ENCODE data around the gene MYOCD.
"Not testable (repeated sequence)": the region's sequence is repeated elsewhere in the genome, so short reads cannot be mapped to it uniquely, and the experiment has no call there.

MYOCD gene, protein sequence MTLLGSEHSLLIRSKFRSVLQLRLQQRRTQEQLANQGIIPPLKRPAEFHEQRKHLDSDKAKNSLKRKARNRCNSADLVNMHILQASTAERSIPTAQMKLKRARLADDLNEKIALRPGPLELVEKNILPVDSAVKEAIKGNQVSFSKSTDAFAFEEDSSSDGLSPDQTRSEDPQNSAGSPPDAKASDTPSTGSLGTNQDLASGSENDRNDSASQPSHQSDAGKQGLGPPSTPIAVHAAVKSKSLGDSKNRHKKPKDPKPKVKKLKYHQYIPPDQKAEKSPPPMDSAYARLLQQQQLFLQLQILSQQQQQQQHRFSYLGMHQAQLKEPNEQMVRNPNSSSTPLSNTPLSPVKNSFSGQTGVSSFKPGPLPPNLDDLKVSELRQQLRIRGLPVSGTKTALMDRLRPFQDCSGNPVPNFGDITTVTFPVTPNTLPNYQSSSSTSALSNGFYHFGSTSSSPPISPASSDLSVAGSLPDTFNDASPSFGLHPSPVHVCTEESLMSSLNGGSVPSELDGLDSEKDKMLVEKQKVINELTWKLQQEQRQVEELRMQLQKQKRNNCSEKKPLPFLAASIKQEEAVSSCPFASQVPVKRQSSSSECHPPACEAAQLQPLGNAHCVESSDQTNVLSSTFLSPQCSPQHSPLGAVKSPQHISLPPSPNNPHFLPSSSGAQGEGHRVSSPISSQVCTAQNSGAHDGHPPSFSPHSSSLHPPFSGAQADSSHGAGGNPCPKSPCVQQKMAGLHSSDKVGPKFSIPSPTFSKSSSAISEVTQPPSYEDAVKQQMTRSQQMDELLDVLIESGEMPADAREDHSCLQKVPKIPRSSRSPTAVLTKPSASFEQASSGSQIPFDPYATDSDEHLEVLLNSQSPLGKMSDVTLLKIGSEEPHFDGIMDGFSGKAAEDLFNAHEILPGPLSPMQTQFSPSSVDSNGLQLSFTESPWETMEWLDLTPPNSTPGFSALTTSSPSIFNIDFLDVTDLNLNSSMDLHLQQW

DNA sequence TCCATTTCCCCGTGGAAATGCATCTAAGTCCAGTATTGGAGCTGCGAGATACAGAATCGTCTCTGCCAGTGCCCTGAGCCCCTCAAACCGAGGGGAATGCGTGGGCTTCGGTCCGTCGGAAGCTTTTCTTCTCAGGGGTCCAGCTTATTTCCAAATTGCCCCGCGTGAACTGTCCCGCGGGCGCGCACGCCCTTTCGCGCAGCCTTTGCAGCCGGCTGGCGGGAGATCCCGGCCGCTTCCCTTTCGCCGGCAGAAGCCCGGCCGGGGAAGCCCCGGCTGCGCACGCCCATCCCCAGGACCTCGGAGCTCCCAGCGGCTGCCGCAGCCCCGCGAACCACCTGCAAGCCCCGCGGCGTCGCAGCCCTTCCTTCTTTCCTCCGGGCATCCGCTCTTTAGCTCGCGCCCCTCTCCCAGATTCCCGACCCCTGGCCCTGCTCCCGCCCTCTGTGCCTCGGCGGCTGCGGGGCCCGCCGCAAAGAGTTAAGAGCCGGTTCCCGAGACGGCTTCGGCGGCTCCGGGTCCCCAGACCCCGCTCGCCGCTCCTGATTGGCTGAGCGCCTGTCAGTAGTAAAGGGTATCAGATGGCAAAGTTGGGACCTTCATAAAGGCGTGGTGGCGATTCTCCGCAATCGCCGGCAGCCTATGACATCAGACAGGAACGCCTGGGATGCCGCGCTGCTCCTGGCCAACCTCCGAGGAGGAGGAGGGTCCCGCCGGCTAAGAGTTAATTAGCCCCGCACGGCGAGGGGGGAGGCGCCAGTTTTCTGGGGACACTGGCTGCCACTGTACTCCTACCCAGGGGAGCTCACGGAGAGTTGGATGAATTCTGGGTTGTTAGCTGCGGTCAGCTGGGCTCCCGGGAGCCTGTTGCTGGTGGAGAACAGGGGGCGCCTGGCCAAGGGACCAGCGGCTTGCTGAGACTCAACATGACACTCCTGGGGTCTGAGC is at the start of gene MYOCD:
Gene MYOCD, plus strand, starts transcription at position 628 of the 948 bp plus-strand sequence. Its CDS starts 299 bp downstream, at position 927.
- no peak for DNase-seq (ENCODE audit: low spot score)

DNA sequence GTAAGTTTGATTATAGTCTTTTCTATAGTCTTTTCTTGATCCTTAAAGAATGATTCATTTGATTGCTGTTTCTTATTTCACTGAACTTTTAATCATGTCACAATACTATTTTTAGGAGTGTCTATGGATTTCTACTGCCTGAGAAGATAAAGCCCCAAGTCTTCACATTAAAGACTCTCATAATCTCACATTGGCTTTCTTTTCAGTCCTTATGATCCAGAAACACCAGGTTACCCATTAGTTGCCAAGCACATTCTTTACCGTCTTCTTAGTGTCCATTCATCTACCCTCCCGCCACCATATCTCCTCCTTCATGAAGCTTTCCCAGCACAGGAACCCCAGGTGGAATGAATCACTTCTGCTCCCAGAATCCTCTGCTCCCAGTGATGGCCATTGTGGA is 49.5 kb upstream of the MYOCD start:
- DNase-seq (ENCODE audit: low spot score), result no peak

DNA sequence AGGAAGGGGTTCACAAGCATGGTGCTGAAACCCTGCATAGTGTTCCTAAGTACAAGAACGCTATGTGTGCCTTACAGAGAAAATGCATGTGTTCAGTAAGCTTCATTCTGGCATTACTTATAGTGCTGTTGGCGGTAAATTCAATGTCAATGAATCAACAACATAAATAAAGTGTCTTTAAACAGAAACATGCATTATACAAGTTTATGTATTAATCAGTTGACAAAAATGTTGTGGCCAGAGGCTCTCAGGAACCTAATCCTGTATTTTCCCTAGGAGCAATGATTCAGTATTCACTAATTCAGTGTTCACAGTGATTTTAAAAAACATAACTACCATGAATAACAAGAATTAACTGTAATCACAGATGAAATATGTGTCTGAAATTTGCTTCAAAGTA is 47.1 kb upstream of the MYOCD start:
- no peak for DNase-seq (ENCODE audit: low spot score)

DNA sequence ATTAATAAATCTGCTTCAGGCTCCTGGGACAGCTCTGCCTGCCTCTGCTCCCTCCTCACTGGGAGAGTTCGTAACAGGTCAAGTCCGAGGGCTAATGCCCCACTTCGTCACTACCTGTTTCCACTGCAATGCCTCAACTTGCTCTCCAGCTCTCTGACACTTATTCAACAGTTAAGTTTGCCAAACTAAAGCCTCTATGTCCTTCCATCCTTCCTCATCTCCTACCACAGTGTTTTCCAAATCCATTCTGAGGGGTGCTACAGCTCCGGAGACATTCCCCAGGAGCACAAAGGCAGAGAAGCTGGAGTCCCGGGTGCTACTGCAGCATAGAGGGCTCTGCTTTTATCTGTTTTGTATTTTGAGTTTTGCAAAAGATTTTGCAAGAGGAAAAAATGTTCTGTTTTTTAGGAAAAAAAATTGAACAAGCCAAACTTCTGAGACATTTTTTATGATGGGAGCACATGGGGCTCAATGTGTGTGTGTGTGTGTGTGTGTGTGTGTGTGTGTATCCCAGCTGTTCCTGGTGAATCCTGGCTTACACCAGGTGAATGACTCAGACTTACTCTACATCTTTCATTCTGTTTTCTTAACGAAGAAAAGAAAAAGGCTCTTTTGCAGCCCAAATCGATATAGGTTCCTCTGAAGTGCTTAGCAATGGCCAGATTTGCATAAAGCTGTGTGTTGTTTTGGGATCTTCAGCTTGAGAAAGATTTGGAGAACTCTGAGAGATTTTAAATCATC is 46.1 kb upstream of the MYOCD start:
- no peak for DNase-seq (ENCODE audit: low spot score)

DNA sequence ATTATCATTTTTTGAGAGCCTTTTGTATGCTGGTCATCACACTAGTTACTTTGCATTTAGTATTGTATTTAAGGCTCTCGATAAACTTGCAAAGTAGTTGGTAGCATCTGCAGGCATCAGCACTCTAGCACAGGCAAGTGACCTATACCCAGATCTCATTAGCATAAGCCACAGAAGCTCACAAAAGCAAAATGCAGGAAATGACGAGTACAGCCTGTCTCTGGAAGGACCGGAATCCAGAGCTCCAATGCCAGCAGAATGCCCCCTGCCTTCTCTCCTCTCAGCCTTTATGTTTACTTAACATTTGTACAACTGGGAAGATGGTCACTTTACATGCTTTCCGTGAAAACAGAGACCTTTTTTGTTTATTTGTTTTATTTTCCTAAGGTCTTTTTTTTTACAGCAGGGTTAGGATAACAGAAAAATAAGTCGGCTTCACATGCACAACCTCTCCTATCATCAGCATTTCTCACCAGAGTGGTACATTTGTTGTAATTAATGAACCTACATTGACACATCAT is 45.4 kb upstream of the MYOCD start:
- DNase-seq (ENCODE audit: low spot score), result no peak

DNA sequence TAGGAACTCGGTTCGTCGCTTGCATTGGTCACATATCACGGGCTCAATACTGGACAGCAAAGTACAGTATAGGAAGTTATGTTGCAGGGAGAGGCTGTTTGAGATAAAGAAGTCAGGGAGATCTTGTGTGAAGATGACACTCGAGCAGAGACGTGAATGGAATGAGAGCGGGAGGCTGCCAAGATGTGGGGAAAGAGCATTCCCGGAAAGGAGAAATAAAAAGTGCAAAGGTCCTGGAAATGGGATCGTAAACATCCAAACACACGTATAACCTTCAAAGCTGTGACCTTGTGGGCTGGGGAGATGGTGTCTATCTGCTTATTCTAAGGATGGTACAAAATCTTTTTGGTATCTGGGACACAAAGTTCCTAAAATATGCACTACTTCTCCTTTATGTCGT is 43.0 kb upstream of the MYOCD start:
- no peak for DNase-seq (ENCODE audit: low spot score)

DNA sequence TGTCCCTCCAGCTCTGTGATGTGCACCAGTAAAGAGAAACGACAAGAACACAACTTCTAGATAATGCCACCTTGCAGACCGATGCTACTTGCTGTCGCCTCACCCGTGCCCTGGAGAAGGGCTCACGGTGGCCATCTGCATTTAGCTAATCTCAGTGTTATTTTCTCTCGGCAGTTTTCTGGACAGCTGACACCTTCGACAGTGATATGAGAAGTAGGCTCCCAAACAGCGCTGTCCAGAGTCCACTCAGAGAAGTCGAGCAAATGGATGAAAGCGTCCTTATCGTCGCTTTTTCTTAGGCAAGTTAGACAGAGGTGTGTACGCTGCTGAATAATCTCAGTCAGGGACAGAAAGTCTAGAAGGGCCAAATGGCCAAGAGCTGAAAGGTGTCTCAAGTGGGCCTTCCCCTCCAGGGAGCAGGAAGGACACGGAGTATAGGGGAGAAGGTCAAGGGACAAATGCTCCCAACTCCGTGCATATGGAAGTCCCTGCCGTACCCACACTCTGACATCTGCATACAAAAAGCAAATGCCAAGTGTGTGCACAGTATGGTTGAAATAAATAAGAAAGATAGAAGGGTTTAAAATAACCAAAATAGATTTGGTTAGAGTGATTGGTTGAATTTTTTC is 42.4 kb upstream of the MYOCD start:
- no peak for DNase-seq (ENCODE audit: low spot score)

DNA sequence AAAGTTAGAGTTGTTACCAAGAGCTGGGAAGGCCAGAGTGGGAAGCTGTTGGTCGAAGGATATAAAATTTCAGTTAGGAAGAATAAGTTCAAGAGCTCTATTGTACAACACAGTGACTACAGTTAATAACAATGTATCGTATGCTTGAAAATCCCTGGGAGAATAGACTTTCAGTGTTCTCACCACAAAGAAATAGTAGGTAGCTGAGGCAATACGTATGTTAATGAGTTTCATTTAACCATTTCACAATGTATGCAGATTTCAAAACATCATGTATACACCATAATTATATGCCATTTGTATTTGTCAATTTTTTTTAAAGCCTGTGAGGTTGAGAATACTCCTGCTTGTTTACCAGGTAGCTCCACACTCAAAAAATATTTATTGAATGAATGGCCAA is 41.5 kb upstream of the MYOCD start:
- no peak for DNase-seq (ENCODE audit: low spot score)

DNA sequence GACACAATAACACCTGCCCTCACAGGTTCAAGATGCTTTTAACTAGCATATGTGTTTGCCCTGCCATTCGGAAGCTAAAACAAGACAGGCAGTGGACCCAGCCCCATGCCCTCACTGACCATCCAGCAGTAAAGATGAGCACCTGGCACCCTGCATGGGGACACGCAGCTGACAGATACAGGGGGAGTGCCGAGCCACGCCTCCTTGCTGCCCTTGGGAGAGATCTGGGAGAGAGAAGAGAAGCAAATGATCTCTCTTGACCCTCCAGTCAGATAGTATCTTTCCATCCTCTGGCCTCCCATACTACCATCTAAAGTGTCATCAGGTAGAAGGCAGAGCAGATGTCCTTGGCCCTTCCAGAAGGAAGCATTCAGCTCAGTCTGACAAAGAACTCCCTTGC is 40.6 kb upstream of the MYOCD start:
- DNase-seq (ENCODE audit: low spot score), result no peak

DNA sequence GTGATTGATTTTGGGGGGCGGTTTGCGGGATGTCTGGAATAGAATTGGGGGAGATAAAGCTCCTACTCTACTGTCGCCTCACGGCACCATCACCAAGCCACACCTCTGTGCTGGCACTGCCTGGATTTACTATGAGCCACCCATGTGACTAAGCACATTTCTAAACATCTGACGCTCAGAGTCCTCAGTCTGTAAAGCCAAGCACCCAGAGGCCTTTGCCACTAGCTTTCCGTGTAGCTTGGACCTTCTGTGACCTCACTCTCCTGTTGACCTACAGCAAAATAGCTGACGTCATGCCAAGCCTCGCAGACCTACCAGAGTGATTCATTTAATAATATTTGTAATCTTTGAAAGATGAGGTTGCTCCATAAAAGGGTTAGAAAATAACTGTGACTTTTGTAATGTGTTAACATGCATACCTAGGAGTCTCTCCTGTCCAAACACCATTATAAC is 38.5 kb upstream of the MYOCD start:
- DNase-seq (ENCODE audit: low spot score), result no peak

DNA sequence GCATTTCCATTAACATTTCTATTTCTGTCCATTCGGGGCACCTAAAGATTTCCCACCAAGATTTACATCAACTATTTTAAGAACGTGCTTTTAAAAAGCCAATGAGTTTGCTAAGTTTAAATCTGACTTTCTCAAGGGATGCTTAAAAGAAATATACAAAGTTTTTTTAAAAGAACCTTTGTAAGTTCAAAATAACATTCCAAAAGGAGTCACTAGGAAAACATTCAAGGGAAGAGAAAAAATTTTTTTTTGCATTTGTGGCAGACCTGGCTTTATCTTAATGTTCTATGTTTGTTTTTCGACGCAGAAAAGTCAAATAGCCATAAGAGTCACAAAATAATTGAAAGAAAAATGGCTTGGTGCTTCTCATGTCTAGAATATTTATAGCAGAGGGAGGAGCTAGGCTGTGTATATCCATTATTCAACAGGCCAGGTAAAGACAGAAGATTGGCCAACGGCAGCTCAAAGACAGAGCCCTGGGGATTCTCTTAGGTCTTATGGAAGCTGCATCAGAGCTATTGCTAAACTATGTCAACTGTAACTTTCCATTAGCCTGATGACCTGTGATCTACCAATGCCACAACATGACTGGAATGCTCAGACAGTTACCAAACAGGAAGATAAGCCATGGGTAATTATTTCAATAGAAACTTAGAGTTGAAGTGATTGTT is 37.8 kb upstream of the MYOCD start:
- no peak for DNase-seq (ENCODE audit: low spot score)

DNA sequence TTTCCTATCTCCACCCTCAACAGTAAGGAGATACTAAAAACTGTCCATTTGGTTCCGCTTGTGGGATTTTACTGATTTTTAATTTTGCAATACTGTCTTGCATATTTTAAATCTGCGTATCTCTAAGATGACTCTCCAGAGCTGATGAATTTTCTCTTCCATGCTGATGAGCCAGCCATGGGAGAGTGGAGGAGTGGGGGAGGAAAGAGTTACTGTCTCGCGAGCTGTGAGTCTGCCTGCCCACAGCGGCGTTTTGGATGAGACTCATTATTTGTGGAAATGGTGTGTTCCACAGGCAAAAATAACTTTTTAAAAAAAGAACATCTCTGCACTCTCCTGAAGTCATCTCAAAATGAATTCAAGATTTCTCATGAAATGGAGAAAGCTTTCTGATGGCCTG is 34.6 kb upstream of the MYOCD start:
- no peak for DNase-seq (ENCODE audit: low spot score)

DNA sequence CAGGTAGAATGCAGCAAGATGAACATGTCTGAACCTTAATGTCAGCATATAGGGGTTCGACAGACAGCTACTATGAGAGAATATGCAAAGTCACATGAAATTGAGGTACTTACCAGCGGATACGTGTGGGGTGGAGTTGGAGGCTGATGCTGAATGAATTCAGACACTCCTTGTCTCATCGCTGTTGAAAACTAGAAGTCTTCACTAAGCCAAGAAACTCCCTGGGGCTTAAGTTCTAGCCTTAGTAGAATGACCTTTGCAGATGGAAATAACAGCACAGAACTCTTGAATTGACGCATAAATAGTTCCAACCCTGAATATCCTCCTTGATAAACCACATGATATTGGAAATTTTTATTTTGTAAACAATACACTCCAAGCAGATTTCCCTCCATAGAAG is 32.9 kb upstream of the MYOCD start:
- DNase-seq (ENCODE audit: low spot score), result no peak

DNA sequence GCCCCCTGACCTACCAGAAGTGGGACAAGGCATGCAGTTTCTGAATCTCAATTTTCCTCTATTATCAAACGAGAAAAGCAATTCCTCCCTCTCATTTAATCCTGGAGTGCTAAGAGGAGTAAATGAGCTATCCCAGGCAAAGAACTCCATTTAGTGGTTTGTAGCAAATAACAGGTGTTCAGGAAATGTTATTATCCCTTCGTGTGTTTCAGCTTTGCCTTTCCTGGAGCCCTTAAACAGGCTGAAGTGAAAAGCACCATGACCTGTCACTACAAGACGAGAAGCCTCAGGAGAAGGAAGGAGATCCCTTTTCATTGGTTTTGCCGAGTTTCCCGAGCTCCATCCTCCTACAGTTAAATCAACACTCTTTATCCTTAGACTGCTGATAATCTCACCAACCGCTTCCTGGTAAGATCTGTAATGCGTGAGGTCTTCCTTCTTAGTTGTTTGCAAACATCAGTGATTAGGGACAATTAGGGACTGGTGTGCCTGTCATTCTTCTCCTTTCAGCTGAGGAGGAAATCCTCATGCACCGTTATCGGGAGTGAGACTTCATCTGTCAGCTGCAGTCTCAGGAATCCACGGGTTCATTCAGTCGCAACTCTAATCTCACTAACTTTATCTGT is 30.8 kb upstream of the MYOCD start:
- DNase-seq (ENCODE audit: low spot score), result no peak

DNA sequence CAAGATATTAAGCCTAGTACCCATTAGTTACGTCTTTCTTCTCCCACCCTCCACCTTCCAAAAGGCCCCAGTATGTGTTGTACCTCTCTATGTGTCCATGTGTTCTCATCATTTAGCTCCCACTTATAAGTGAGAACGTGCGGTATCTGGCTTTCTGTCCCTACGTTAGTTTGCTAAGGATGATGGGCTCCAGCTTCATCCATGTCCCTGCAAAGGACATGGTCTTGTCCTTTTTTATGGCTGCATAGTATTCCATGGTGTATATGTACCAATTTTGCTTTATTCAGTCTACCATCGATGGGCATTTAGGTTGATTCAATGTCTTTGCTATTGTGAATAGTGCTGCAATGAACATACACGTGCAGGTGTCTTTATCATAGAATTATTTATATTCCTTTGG is 29.7 kb upstream of the MYOCD start:
- not testable (repeated sequence) for DNase-seq (ENCODE audit: low spot score)

DNA sequence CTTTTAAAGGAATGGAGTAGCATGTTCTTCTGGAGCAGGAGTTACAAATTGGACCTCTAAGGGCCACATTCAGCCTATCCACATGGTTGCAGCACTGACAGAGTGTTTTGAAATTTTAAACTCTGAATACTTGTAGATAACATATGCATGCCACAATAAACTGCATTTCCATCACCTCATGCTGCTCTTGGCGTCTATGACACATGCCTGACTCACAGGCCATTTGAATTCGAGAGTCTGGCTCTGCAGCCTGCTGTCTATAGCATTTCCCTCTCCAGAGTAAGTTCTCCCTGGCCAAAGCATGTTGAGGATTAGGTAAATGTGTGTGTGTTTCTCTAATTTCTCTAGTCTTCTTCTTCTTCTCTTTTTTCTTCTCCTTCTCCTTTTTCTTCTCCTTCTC is 28.7 kb upstream of the MYOCD start:
- DNase-seq (ENCODE audit: low spot score), result no peak

DNA sequence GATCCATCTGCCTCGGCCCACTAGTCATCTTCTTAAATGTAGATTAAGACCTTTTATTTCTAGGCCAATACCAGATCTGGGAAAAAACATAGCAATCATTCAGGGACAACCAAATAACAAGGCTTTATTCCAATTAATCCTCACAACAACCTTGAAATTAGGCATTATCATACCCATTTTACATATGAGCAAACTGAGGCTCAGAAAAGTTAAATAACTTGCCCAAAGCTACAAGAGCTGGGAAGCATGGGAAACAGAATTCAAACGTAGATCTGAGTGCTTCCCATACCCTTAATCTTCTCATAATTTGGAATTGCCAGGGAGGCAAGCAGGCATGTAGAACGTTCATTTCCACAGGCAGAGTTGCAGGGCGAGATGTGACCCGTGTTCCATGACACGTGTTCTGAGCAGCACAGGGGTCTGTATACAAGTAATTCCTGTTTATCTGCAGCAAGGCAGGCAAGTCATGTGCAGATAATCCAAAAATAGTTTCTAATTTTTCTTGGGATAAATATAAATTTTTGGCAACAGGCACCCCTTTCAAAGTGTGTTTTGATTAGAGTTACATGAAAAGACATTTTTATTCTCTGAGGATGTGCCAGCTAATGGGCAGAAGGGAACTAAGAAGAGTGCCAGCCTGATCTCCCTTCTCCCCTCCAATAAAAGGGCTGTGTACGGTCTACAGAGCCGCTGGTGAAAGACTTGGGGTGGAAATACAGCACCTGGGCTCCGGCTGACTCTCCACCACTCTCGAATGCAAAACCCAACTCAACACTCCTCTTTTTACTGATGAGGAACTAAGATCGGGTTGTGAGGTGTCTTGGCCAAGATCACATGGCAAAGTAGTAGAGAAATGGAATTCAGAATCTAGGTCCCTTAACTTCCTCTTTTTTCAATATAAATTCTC is 27.7 kb upstream of the MYOCD start:
- DNase-seq (ENCODE audit: low spot score), result no peak

DNA sequence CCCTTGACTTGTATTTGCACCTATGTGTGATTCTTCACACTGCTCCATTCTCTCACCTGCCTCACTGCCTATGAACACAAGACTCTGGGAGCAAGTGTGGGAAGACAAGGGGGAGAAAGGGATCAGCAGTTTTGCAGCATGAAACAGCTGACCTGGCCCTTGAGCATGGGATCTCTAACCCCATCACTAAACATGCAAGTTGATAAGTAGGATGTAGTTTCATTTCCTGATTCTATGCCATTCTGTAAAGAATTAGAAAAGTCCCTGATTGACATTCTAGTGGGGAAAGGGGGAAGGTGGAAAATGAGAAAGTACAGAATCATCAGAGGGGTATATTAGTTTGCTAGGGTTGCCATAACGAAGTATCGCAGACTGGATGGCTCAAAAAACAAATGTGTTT is 25.3 kb upstream of the MYOCD start:
- no peak for DNase-seq (ENCODE audit: low spot score)

Data from HuH-7.5 (cell line).